IPS-NIHi11 (cell line): ENCODE measurements around the gene POU5F2.

ENCODE experiments used
- DNase-seq: peaks from one replicate; pipeline ENCODE4 v3.0.0; 2012; ENCODE audit warnings: mixed read lengths, low spot score

POU5F2 gene

DNA sequence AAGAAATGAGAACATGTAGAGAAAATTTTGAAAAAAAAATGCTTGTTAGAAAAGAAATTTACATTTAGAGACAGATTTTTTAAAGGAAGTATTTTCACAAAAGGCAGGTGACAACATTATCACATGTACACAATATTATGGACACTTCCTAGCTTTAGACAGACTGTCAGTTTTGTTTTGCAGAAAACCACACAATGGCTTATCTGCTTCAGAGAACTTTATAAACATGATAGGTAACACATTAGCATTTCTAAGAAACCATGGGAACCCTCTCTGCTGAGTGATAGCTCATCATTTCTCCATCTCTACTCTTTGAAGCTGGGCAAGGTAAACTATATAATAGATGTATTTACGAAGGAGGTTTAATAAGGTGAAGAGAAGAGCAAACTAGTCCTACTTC lies 25.6 kb downstream of the POU5F2 start:
- DNase-seq, result no peak

DNA sequence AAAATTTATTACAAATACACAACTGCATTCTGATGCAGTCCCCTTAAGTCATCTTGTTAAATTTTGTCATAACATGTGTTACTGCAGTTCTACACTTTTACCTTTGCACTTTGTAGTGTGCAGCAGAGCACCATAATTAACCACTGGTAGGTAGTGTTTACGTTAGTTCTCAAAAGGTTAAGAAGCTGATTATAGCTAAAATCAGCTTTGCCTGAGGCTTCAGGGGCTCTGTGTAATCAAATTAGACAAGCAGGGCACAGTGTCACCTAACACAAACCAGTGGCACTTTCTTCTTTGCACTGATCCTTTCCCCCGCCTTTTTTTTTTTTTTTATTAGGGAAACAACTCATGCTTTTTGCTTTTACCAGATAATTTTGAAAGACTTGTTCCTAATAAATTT lies 26.1 kb downstream of the POU5F2 start:
- no peak for DNase-seq

GRCh38 chr5:93708442-93708841 lies 33.0 kb downstream of the POU5F2 start:
- no peak for DNase-seq

DNA sequence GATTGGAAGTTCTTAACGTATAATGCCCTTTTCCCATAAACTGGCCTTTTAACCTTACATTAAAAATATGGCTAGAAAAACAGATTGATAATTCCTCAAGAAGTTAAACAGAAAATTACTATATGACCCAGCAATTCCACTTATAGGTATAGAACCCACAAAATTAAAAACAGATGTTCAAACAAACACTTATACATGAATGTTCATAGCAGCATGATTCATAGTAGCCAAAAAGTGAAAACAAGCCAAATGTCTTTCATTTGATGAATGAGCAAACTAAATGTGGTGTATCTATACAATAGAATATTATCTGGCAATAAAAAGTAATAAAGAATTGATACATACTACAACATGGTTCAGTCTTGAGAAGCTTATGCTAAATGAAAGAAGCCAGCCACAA lies 35.5 kb downstream of the POU5F2 start:
- no peak for DNase-seq

DNA sequence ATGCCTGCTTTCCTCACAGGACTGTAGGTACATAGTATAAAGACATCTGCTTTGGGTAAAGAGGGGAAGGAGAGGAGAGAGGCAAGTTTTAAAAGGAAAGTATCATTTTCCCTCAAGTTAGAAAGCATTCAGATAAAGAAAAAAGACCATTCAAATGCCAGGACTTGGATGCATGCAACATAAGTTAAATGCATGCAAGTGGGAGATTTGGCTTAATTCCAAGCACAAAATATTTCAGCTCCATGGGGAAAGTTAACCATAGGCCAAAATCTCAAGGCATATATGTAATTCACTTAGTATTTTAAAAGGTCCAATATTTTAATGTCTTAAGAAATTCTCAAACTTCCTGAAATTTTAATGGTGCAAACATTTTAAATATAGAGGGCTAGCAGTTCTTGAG lies 36.4 kb downstream of the POU5F2 start:
- DNase-seq, result no peak

- DNase-seq, result no peak
These were observed 49.4 kb downstream of the POU5F2 start for GRCh38 chr5:93691997-93692396.
